Skin of body (tissue), 2 donors: ENCODE measurements around the gene MMS19. TPM values are rescaled to one million over a fixed set of nuclear protein-coding genes. Genes with fewer than 3 reads are reported as not detected.

Experiments used
- DNase-seq: peaks from one replicate; lab custom pipeline; 2025; lab: John Stamatoyannopoulos, UW
- total RNA-seq: library from RNA; depleted of rRNA; stranded (reverse); fragments of >200 nt; gene quantifications from one replicate; pipeline ENCODE4 v1.2.3, GENCODE V29; 2014

MMS19 gene
- total RNA-seq, 1 donor from 2014 or later, result 48.7 TPM

DNA sequence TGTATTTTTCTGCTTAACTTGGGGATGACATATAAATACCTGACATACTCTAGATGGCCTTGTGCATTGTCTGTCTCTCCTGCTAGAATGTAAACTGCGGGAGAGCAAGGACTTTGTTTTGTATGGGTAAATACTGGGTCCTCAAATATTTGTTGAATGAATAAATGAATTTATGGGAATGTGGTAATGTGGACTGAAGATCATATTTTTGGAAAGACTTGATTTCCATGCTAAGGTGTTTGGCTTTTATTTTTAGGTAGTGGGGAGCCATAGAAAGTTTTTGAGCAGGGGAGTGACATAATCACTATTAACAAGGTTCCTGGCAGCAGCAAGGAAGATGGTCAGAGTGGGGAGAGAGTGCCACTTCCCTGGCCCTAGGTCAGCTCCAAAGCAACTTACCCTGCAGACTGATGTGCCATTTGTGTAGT is 27.5 kb upstream of the MMS19 start:
- no peak for DNase-seq

DNA sequence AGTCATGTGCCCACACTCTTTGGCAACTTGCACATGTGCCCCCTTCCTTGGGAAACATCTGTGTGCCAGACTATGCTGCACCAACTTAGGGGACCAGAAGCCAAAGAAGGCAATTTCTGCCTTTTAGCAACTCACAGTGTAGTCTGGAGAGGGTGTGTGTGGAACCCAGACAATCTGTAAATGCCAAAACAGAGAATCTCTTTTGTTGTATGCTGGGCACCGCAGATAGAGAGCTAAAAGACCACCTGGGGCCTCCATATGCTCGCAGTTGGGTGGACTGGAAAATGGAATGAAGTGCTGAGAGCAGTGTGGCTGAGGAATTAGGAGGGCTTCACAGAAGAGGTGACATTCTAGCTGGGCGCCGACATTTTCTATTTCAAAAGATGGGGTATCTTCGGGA is 26.9 kb upstream of the MMS19 start:
- DNase-seq, result peak; percentile 19

DNA sequence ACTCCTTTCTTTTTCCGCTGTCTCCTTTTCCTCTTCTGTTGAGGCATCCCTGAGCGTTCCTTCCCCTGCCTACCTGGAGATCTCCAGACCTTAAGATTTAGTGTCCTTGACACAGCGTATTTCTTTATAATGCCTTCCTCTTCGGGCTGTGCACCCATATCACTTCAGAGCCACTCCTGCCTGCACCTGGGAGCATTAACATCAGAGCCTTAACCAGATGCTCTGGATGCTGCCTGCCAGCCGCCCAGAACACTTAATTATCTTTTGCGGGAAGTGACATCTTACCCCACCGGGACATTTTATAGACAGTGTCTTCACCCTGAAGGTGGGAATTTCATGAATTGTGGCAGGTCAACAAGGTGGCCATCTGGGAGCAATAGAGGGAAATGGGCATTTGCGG is 24.7 kb upstream of the MMS19 start:
- no peak for DNase-seq

DNA sequence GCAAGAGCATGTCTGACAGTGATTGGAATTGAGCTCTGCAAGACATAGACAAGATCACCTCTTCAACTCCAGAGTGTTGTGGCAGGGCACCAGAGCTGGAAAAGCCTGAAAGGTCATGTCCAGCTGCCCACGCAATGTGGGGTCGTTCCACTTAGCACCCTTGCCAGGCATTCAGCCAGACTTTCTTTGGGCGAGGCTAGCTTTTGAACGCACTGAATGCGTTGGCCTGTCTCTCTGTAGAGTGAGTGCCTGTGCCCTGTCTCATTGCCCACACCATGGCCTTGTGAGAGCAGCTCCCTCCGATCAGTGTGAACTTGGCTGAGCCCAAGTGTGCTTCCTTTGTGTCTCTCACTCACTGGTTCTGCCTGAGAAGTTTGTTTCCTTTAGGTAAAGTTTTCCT is 23.8 kb upstream of the MMS19 start:
- no peak for DNase-seq

DNA sequence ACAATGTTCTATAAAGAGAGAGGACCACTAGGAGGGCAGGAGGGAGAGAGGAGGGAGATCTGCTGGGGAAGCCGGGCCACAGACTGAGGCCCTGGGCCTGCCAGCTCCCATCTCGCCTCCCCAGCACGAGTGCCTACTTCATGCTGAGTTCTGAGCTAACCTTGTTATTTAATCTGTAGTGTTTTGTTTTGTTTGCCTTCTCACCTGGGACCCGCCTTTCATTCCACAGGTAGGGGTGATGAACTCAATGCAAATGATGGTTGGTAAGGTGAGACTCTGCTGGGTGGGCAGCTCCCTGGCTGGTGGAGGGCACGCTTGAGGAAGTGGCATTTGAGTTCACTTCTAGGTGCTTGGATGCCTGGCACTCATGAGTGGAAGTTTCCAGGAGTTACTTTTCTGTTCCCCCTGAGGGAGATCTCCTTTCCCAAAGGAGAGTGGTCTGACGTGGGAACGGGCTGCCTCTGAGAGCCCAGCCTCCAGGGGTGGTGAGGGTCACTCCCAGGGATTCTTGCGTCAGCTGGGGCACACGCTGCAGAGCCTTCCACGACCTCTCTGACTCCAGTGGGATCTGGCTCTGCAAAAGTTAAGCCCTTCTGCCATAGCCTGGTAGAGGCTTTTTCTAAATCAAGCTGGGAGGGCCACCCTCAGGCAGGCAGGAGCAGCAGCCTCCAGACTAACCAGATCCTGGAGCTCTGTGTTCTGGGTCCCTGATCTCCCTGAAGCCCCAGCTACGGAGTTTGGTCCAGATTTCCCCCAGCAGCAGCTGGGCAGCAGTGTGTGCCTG is 22.9 kb upstream of the MMS19 start:
- no peak for DNase-seq

DNA sequence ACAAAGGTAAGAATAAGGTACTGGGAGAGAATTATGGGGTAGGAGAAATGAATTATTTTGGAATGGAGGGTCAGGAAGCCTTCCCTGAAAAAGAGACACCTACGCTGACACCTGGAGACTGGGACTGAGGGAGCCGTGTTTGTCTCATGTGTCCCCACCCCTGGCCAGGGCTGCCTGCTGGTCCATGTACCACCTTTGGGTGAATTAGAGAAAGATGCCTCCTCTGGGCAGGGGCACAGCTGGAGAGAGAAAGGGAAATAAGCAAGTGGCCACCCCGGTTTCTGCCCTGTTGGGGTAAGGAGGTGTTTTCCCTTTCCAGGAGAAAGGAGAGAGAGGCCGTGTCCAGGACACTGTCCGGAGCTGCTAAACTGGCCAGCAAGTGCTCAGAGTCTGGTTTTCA is 22.3 kb upstream of the MMS19 start:
- DNase-seq, result no peak

DNA sequence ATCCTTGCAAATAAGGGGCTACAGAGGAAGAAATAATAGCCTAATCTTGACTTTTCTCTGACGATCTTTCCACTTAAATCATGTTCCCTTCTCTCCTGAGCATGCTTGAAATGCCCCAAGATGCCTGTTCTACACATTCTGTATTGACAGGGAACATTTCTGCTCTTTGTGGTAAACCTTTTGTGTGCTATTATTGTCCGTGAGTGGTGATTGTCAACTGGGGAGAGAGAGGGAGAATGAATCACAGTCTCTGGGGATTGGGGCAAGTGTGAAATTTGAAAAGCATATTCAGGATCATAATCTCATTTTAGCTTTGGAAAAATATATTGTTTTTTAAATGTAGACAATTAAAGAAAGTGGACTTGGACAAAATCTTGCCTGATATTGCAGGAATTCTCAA is 21.1 kb upstream of the MMS19 start:
- no peak for DNase-seq

DNA sequence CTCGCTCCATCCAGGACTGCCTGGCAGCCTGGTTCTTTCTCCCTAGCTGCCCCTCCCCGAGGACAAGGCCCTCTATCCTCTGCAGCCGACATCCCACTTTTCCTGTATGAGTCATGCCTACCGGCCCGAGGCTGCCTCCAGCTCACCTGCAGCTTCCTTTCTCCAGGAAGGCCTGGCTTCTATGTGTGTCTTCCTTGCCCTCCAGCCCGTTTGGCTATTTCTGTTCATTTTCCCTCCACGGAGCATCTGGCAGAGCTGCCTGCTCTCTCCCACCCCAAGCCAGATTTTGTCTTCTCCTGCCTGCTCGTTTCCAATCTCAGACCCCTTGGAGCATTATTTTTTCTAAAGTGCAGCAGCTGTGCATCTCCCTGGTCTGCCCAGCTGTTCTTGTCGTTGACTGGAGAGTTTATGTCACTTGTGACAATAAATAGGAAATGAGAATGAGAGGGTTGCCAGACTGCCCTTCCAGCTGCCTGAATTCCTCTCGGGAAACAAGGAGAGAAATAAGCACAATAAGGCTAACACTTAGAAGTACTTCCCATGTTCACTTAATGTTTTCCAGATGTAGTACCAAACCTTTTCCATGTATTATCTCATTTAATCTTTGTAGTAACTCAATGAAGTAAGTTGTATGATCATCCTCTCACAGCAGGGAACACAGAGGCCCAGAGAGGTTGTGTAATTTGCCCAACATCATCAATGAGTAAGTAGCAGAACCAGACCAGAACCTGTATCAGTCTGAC is 20.2 kb upstream of the MMS19 start:
- DNase-seq, result peak; percentile 51

DNA sequence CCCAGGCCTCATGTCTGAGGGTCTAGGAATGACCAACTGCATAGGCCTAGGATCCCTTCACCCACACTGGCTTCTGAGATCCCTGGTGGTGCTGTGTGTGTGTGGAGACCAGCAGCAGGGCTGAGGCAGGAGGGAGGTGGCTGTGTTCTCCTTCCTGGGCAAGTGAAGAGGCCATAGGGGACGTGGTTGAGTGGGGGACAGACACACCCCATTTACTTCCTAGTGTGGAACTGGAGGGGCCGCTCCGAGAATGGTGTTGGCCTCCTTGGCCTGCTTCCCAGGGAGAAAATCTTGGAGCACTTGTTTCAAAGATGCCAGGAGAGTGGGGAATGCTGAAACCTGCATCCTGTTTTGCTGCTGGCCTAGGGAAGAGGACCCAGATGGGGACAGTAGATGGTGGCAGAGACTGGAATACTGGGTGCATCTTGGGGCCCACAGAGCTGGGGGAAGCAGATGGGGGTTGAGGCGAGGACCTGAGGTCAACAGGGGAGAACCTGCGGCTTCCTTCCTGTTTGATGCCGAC is 19.6 kb upstream of the MMS19 start:
- DNase-seq, result no peak

DNA sequence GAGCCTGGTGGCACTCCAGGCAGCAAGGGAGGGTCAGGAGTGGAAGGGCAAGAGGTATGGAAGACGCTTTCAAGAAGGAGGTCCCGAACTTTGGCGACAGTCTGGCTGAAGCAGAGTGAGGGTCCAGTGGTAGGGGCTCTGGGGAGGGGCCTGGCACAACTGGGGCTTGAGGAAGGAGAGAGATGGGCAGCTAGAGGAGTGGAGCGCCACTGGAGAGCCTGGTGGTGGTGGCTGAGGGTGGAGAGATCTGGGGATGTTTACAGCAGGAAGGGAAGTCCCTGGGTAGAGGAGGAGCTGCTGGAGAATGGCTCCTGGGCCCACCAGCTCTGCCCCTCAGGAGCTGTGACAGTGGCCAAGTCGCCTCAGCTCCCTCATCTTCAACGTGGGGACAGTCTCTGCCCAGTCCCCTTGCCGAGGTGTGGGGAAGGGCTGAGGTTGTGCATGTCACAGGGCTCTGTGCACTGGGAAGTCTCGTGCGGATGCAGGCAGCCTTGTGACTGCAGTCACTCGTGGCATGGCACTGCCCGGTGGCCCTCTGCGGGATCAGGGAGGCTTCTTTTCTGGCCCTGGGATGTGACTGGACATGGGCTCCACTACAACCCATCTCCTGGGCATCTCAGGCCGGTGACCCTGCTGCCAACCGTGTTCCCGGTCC is 19.0 kb upstream of the MMS19 start:
- DNase-seq, result no peak

DNA sequence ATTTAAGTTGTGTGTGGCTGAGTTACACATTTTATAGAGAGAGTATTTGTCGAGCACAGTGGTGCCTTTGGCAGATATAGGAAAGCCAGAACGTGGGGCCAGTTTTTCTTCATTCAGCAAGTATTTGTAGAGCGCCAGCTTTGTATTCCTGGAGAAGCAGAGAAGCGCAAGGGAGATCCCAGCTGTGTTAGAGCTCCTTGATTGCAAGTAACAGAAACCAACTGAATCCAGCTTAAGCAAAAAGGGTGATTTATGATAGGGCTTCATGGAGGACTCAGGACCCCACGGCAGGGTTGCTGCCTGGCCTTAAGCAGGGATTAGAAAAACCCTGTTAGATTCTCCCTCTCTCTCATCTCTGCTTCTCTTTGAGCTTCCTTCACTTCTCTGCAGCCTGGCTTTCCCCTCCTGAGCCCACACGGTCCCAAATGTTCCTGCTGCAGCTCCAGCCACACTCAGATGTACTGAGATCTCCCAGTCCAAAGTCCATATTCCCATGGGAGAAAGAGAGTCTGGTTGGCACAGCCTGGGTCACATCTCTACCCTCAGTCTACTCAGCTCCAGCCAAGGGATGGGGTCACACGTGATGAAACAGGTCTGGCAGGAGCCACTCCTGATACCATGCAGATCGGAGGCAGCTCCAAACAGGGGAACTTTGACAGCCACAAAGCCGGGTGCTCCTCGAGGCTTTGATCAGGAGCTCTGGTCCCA is 17.2 kb upstream of the MMS19 start:
- DNase-seq, result no peak

DNA sequence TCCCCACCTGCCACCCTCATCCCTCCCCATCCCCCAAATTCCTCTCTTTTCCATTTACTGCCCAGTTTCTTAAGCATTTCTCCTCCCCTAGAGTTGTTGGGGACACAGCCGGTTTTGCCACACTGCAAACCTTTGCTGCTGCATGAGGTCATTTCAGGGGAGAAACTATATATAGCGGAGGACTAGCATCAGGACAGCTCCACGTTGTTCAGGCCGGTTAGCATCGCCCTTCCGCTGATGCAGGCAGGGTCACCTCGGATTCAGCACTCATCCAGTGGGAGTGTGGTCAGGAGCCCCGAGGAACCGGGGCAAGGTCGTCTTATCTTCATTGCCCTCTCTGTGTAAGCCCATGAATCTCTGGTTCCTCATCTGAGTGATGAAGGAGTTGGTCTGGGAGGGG is 16.1 kb upstream of the MMS19 start:
- no peak for DNase-seq

DNA sequence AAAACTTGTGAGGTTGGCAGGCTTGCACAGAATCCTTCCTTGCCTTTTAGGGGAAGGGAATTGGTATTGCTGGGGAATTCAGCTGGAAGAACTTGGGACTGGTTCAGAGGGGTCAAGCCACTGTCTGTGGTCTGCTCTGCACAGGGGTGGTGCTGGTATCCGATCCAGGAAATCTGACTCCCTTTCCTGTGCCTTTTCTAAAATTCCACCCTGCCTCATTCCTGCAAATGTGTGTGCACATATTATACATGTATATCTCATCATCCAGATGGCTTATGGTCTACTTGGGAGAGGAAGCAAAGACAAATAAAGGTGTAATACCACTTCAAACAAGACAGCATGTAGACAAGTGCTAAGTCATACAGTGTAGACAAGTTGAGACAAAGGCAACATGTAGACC is 14.8 kb upstream of the MMS19 start:
- DNase-seq, result no peak

DNA sequence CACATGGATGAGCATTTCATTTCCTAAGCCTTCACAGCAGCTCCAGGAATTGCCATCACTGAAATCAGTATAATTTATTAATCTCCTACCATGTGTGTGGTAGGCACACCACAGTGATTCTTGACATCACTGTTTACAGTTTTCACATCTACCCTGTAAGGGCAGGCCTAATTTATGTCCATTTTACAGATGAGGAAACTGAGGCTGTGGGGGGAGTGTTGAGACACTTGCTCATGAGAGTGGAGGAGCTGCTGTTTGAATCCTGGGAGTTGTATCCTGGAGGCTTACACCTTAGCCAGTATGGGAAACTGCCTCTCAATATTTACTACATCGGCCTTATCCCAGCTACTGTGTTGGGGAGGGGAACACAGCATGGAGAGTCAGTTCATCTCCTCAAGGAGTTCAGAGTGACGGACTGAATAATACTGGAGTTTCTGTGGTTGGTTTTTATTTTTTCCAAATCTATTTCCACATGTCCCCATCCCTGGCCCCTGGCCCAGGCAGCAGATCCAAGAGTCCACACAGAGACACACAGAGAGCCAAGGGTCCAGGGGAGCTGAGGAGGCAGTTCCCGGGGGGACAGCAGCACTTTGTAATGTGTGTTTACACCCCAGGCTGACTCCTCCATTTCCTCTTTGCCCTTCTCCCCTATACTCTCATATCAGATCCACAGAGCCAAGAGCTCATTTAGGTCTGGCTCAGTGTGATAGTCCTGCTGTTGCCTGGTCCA is 13.7 kb upstream of the MMS19 start:
- no peak for DNase-seq

DNA sequence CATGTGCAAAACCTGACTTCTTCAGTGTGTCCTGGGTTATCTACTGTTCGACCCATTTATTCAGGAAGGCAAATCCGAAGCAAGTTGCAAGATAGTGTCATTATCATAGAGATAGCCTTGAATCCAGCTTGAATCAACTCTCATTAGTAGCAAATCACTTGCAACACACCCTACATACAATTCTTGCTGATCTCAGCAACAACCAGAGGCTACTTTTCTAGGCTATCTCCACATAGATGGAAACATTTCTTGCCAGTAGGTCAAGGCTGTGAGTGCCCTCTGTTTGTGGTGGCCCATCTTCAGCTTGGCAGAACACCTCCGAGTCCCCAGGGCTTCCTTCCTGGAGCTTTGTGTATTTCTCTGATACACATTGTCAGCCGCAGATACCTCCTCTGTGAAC is 12.5 kb upstream of the MMS19 start:
- DNase-seq, result no peak

DNA sequence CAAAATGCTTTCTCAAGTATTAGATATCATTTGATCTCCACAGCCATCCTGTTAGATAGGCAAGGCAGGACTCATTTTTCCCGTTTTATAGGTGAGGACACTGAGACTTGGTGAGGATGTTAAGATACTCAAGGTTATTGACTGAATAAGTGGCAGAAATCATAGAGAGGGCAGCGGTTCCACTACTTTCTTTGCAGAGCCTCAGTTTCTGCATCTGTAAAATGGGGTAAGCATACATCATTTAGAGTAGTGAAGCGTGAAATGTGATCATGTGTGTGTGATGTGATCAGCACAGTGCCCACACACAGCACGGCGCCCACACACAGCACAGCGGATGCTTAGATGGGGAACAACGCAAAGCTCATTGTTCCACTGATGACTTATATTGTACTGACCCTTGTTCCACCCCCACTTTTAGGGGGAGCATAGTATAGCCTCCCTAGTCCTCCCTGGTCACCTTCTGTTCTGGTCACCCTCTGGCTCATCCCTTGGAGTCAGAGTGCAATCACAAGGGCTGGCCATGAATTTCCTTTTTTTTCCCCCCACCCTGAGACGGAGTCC is 11.0 kb upstream of the MMS19 start:
- DNase-seq, result no peak

DNA sequence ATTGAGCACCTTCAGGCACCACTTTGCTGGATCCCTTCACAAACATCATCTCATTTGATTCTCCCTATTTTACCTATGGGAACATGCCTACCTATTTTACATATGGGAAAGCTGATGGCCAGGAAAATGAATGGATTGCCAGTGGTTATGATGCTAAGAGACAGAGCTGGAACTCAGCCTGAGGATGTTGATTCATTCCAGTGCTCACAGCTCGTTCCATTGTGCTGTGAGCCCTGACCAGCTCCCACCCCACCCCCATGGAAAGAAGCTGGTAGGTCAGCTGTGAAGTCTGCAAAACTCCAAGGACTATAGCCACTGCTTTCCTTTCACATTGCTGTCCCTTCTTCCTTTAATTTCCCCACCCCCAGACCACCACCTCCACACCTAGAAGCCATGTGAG is 10.1 kb upstream of the MMS19 start:
- no peak for DNase-seq

DNA sequence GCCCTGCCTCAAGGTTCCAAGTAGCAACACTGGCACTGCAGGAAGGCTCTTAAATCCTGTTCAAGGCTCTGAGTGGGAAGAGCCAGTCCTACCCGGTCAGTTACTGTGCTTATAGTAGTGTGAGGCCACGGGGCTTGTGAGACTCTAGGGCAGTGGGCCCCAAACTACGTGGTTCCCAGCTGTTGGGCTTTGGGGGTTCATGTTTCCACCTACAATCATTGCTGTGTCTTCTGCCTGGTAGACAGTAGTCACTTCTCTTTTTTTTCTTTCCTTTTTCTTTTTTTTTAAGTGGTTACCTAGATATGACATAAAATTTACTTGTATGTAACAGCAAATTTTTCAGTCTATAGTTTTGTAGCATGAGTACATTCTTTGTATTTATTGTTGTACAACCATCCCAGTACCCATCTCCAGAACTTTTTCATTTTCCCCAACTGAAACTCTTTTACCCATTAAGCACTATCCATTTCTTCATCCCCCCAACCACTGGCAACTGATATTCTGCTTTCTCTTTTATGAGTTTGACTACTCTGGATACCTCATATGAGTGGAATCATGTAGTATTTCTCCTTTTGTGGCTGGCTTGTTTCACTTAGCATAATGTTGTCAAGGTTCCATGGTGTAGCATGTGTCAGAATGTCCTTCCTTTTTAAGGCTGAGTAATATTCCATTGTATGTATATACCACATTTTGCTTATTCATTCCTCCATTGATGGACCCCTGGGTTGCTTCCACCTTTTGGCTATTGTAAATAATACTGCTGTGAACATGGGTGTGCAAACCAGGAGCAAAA is 8.2 kb upstream of the MMS19 start:
- no peak for DNase-seq

DNA sequence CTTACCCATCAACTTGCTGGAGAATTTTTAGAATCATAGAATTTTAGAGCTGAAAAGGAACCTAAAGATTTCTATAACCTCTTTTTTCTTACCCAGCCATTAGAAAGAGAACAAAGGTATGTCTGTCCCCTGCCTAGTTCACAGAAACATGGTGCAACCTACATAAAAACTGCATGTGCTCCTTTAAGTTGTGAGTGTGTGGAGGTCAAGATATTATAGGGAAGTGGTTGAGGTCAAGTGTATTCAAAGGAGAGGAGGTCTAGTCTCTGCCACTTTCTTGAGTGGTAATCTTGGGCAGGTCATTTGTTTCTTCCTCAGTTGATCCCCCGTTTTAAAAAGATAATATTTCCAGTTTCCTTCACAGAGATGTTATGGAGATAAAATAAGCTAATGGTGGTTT is 6.9 kb upstream of the MMS19 start:
- no peak for DNase-seq

DNA sequence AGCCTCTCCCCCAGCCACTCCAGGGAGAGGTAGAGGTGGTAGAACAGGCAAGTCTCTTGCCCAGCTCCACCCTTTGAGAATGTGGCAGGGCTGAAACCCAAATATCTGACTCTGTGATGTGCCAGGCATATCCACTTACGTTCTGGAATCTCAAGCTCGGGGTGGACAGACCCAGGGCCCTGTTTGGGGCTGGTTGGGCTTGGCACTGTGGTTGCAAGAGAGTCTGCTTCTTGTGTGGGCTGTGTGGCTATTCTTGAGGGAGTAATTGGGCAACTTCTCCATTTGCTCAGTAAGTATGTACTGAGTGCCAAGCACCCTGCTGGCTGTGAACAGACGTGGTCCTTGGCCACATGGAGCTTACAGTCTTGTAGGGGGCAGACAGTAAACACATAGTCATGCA is 5.2 kb upstream of the MMS19 start:
- no peak for DNase-seq
